Pancreas (tissue), 10 donors: ENCODE measurements around the gene ACBD4. TPM values are rescaled to one million over a fixed set of nuclear protein-coding genes. Genes with fewer than 3 reads are reported as not detected.
A peak's percentile ranks its signal among the peaks of the same experiment; 100 is the strongest.

Source experiments
- ATAC-seq, 4 donors: fragments of 200-7000 bp; cut with Tn5 transposase; one replicate each; pipeline versions ENCODE4 v1.8.0 to v1.9.1; 2020; ENCODE audit warnings: mild to moderate bottlenecking in 4 of 4, moderate library complexity in 4 of 4
- DNase-seq, 6 donors: peaks; one replicate each; pipeline ENCODE4 v3.0.0-alpha.2; 2020
- FAIRE-seq: peaks from 2 replicates; lab custom pipeline; 2012; peaks lifted over from hg19 to GRCh38; lab: Jason Lieb, UNC
- H3K27ac ChIP-seq, 4 donors: fragments of 200-600 bp; sonication (generic); 1 replicate in 3 of 4; 2 replicates in 1 of 4; pipeline versions ENCODE4 v1.5.0 to v1.8.0; 2020
- H3K27me3 ChIP-seq, 4 donors: fragments of 200-600 bp; one replicate each; pipeline ENCODE4 v1.8.0; 2021
- H3K36me3 ChIP-seq, 3 donors: fragments of 200-600 bp; sonication (generic) in 1 of 3; one replicate each; pipeline versions ENCODE4 v1.5.0 to v1.8.0; 2020 to 2021
- H3K4me1 ChIP-seq, 3 donors: fragments of 200-600 bp; one replicate each; pipeline ENCODE4 v1.8.0; 2021
- H3K4me3 ChIP-seq, 4 donors: fragments of 200-600 bp; sonication (generic) in 2 of 4; one replicate each; pipeline versions ENCODE4 v1.5.0 to v1.8.0; 2020 to 2021
- H3K9me3 ChIP-seq, 4 donors: fragments of 200-600 bp; one replicate each; pipeline ENCODE4 v1.8.0; 2021
- CTCF ChIP-seq, 4 donors: fragments of 200-600 bp; sonication (generic) in 3 of 4; IDR thresholded peaks; one replicate each; pipeline versions ENCODE4 v1.5.0 to v1.8.0; 2021; ENCODE audit warnings: antibody characterized with exemption in 4 of 4
- WGBS, 2 donors: extraction: QIAGEN DNeasy Blood & Tissue Kit; methylation state at CpG; one replicate each; pipeline ENCODE4 v1.1.7; 2013; 5-methylcytosine and 5-hydroxymethylcytosine counted together
- intact Hi-C, 3 donors: fragments of 100-400 bp; cut with DNase I; formaldehyde crosslinking; loops; one replicate each; pipeline versions ENCODE4 v1.11.1 to v1.14.2; 2022
- polyA plus RNA-seq, 2 donors: library from polyadenylated mRNA; stranded (reverse); fragments of 200-250 nt; gene quantifications; one replicate each; pipeline ENCODE4 v1.2.3, GENCODE V29; 2013
- total RNA-seq, 6 donors: library from RNA; stranded (reverse); fragmentation: NEBNext Ultra II Directional in 4 of 6; extraction: Animal tissue kit (Norgen Biotek cat#: 25700) in 4 of 6; gene quantifications; one replicate each; pipeline versions ENCODE4 v1.2.1 to v1.2.4, GENCODE V29; 2021 to 2023
- donor health status: healthy with polysubstance abuse.
- donor health status: DM: no; HTN: no; CAD: no; lungs with moderate emphysema.
- donor health status: DM: no; HTN: no; CAD: no.
- donor health status: control.
- donor health status: control.
- donor health status: Bipolar disorder and iron deficiency.
- donor health status: DM: yes; HTN: yes; CAD: no.
- donor health status: DM: no; HTN: no; CAD: no.
- donor health status: DM: no; HTN: no; CAD: no.
- donor health status: DM: yes; HTN: yes; CAD: no.

ACBD4 gene
- total and polyA plus RNA-seq, 8 donors: 10.6 to 39.0 (median 13.8) TPM

DNA sequence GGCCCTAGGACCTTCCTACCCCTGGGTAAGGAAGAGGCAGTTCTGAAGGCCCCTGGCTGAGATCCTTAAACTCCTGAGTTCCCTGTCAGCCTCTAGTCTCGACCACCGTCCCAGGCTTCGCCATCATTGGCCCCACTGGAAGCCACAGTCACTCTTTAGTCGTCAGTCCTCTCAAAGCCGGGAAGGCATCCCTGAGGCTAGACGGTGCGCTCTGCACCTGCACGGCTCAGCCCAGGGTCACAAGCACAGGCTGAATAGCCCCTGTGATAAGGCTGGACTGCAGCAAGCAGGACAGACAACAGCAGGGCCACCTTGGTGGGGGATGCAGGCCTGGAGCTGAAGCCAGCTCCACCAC, 9.5 kb downstream of the ACBD4 start:
- peak overlapping the region; percentile 63 to 82 (median 72) for H3K27ac ChIP-seq
- FAIRE-seq (no peak), ATAC-seq (no peak), DNase-seq (peak in 3 of 6 donors; percentile 41 to 75 (median 58))
- no peaks in the 10 kb centered on the region for H3K9me3 ChIP-seq
- WGBS, 2 donors: 59 to 60% methylated on average over 8 of the region's 8 CpGs
- TF ChIP-seq CTCF (IDR thresholded peaks at IDR 0.05): no peak
- intact Hi-C loops: no loop called here
- peak overlapping the region in 2 of 4 donors; percentile 43 to 49 for H3K4me3 ChIP-seq
- peaks cover 5 to 12% (median 6%) of the 10 kb centered on the region in 3 donors for H3K4me1 ChIP-seq
- no peaks in the 10 kb centered on the region for H3K27me3 ChIP-seq
- H3K36me3 ChIP-seq: no peaks in the 10 kb centered on the region

GRCh38 chr17:45146166-45146565, 10.7 kb downstream of the ACBD4 start:
- intact Hi-C loops: no loop called here
- ATAC-seq (no peak), FAIRE-seq (no peak), DNase-seq (peak in 2 of 6 donors; percentile 33 to 58)
- Histone ChIP-seq H3K27ac (peak overlapping the region in 3 of 4 donors; percentile 81 to 100 (median 96)), H3K4me3 (no peak overlapping the region), H3K4me1 (peaks cover 5 to 15% (median 12%) of the 10 kb centered on the region in 3 donors), H3K27me3 (no peaks in the 10 kb centered on the region), H3K36me3 (no peaks in the 10 kb centered on the region), H3K9me3 (no peaks in the 10 kb centered on the region)
- TF ChIP-seq CTCF (IDR thresholded peaks at IDR 0.05): no peak
- whole genome bisulfite sequencing, 2 donors: 79 to 83% methylated on average over 10 of the region's 10 CpGs

DNA sequence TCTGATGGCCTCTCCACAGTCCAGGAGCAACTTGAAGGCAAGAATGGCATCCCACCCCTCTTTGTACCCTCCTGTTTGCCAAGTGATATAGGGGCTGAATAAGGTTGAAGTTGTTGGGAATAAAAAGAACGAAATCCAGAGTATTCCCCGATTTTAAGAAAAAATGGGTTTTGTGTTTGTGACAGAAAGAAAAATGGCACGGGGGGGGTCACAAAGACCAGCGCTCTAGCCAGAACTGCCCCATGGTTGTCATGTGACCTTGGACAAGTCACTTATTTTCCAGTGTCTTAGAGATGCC, 11.1 kb downstream of the ACBD4 start:
- no peak for TF ChIP-seq CTCF (IDR thresholded peaks at IDR 0.05)

GRCh38 chr17:45146890-45147580, 11.5 kb downstream of the ACBD4 start:
- H3K36me3 ChIP-seq: no peaks in the 10 kb centered on the region
- H3K4me3 ChIP-seq: peak overlapping the region; percentile 15 to 68 (median 45)
- DNase-seq (peak in 5 of 6 donors; percentile 53 to 81 (median 69)), FAIRE-seq (no peak), ATAC-seq (peak; percentile 3 to 24 (median 10))
- WGBS, 2 donors: 6 to 7% methylated on average over 26 to 29 of the region's 29 CpGs
- no peak for TF ChIP-seq CTCF (IDR thresholded peaks at IDR 0.05)
- H3K4me1 ChIP-seq: peaks cover 12 to 23% (median 19%) of the 10 kb centered on the region in 3 donors
- intact Hi-C loops: no loop called here
- H3K9me3 ChIP-seq: no peaks in the 10 kb centered on the region
- H3K27ac ChIP-seq: peak overlapping the region; percentile 81 to 100 (median 94)
- no peaks in the 10 kb centered on the region for H3K27me3 ChIP-seq

More for the DNA sequence above, 11.1 kb downstream of the ACBD4 start:
- Histone ChIP-seq H3K27ac (peak overlapping the region; percentile 81 to 100 (median 94)), H3K27me3 (no peaks in the 10 kb centered on the region), H3K9me3 (no peaks in the 10 kb centered on the region), H3K4me3 (peak overlapping the region in 2 of 4 donors; percentile 49 to 68), H3K36me3 (no peaks in the 10 kb centered on the region), H3K4me1 (peaks cover 7 to 19% (median 14%) of the 10 kb centered on the region in 3 donors)
- ATAC-seq (no peak), FAIRE-seq (no peak), DNase-seq (peak in 1 of 6 donors; percentile 13)
- intact Hi-C loops: no loop called here
- 42 to 49% methylated on average over 4 of the region's 4 CpGs for WGBS, 2 donors

DNA sequence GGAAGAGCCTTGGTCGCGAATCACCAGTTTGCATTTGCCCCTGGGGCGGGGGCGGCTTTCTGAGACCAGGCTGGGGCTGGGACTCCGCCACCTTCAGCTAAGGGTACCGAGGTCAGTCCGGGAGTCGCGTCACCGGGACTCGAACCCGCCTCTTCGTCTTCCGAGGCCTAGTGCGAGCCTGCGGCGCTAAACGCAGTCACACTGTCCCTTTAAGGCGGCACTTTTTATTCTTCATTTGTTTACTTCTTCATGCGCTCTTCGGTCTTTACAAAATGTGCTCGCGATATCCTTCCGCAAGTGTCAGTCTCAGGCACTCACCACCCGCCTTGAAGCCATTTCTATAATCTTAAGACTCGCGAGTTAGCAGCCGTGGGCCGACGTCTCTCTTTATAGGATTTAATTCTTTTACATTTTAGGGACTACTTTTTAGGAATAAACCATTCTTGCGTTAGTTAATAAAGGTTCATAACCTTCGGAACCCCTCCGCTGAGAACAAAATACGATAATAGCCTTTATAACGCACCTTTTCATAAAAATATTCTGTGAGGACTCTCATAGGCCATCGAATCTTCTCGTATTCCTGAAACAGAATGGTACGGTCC, 12.2 kb downstream of the ACBD4 start:
- intact Hi-C loops: no loop called here
- no peaks in the 10 kb centered on the region for H3K9me3 ChIP-seq
- FAIRE-seq (no peak), DNase-seq (peak; percentile 78 to 91 (median 82)), ATAC-seq (peak; percentile 36 to 55 (median 48))
- H3K36me3 ChIP-seq: no peaks in the 10 kb centered on the region
- peak overlapping the region; percentile 81 to 100 (median 94) for H3K27ac ChIP-seq
- peaks cover 16 to 28% (median 21%) of the 10 kb centered on the region in 3 donors for H3K4me1 ChIP-seq
- no peaks in the 10 kb centered on the region for H3K27me3 ChIP-seq
- WGBS, 2 donors: 0% methylated on average over 38 of the region's 38 CpGs
- peak overlapping the region; percentile 15 to 68 (median 45) for H3K4me3 ChIP-seq
- no peak for TF ChIP-seq CTCF (IDR thresholded peaks at IDR 0.05)
